Measurements from ENCODE around the gene RNF14. TPM values are rescaled to one million over a fixed set of nuclear protein-coding genes. Genes with fewer than 3 reads are reported as not detected.

Gene RNF14
- total and polyA plus RNA-seq, 10 of the 15 experiments (the other 5 are each of a cell fraction or from before 2014, with no cell fraction given) = 13.2 to 41.8 (median 28.3) TPM

- TF ChIP-seq SKIL (IDR thresholded peaks at IDR 0.05; ENCODE audit: low read depth, poor library complexity, severe bottlenecking) (no peak), FOS (IDR thresholded peaks at IDR 0.05; ENCODE audit: borderline replicate concordance, extremely low read depth, insufficient read length) (no peak), SUZ12 (IDR thresholded peaks at IDR 0.05; ENCODE audit: unreplicated experiment) (no peak), DPF2 (IDR thresholded peaks at IDR 0.05) (no peak), ZBTB40 (IDR thresholded peaks at IDR 0.05; ENCODE audit: borderline replicate concordance) (no peak), ATF3 (IDR thresholded peaks at IDR 0.05; ENCODE audit: borderline replicate concordance, extremely low read depth, low read depth, low read length) (no peak), ZNF217 (IDR thresholded peaks at IDR 0.05) (no peak), ELK1 (IDR thresholded peaks at IDR 0.05; ENCODE audit: low read depth, low read length) (peak; percentile 80), IRF3 (IDR thresholded peaks at IDR 0.05) (no peak), TCF3 (IDR thresholded peaks at IDR 0.05; ENCODE audit: borderline replicate concordance, insufficient read depth, low read depth, low read length) (no peak), EGR1 (IDR thresholded peaks at IDR 0.05; ENCODE audit: borderline replicate concordance in 1 of 2, low read depth in 2 of 2, low read length in 2 of 2) (no peak), TCF12 (IDR thresholded peaks at IDR 0.05; ENCODE audit: low read depth, low read length) (no peak), ZNF207 (IDR thresholded peaks at IDR 0.05; ENCODE audit: borderline replicate concordance) (no peak)
- TF ChIP-seq, protein P1, sequence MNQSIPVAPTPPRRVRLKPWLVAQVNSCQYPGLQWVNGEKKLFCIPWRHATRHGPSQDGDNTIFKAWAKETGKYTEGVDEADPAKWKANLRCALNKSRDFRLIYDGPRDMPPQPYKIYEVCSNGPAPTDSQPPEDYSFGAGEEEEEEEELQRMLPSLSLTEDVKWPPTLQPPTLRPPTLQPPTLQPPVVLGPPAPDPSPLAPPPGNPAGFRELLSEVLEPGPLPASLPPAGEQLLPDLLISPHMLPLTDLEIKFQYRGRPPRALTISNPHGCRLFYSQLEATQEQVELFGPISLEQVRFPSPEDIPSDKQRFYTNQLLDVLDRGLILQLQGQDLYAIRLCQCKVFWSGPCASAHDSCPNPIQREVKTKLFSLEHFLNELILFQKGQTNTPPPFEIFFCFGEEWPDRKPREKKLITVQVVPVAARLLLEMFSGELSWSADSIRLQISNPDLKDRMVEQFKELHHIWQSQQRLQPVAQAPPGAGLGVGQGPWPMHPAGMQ (IDR thresholded peaks at IDR 0.05; ENCODE audit: borderline replicate concordance) = no peak
- TF ChIP-seq, protein P2, sequence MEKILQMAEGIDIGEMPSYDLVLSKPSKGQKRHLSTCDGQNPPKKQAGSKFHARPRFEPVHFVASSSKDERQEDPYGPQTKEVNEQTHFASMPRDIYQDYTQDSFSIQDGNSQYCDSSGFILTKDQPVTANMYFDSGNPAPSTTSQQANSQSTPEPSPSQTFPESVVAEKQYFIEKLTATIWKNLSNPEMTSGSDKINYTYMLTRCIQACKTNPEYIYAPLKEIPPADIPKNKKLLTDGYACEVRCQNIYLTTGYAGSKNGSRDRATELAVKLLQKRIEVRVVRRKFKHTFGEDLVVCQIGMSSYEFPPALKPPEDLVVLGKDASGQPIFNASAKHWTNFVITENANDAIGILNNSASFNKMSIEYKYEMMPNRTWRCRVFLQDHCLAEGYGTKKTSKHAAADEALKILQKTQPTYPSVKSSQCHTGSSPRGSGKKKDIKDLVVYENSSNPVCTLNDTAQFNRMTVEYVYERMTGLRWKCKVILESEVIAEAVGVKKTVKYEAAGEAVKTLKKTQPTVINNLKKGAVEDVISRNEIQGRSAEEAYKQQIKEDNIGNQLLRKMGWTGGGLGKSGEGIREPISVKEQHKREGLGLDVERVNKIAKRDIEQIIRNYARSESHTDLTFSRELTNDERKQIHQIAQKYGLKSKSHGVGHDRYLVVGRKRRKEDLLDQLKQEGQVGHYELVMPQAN (conservative IDR thresholded peaks at IDR 0.05) = no peak
These were observed 8.2 kb upstream of the RNF14 start (continued) for GRCh38 chr5:141960449-141961323.
